Astrocyte (in vitro differentiated cells and primary cell): ENCODE results near the gene PFDN6. TPM values are rescaled to one million over a fixed set of nuclear protein-coding genes. Genes with fewer than 3 reads are reported as not detected.

ENCODE experiments used
- DNase-seq: peaks from one replicate; pipeline ENCODE4 v3.0.0-alpha.2; 2010; ENCODE audit warnings: low read depth
- FAIRE-seq: peaks from 2 replicates; lab custom pipeline; 2011; peaks lifted over from hg19 to GRCh38; lab: Jason Lieb, UNC
- H2AFZ ChIP-seq: 2 replicates; pipeline ENCODE4 v1.6.0; 2012; ENCODE audit warnings: low read depth, low read length, inconsistent platforms
- H3K27ac ChIP-seq: 2 replicates; pipeline ENCODE4 v1.5.1; 2011; ENCODE audit warnings: low read depth, low read length, inconsistent platforms
- H3K27me3 ChIP-seq: 2 replicates; pipeline ENCODE4 v1.6.0; 2011; ENCODE audit warnings: low read length, inconsistent platforms; ENCODE audit not compliant: insufficient read depth
- H3K36me3 ChIP-seq: 2 replicates; pipeline ENCODE4 v1.5.1; 2011; ENCODE audit warnings: low read length, inconsistent platforms; ENCODE audit not compliant: insufficient read depth
- H3K4me1 ChIP-seq: 2 replicates; pipeline ENCODE4 v1.5.1; 2011; ENCODE audit warnings: low read length, inconsistent platforms; ENCODE audit not compliant: insufficient read depth
- H3K4me2 ChIP-seq: 2 replicates; pipeline ENCODE4 v1.6.0; 2012; ENCODE audit warnings: low read length, inconsistent platforms
- H3K4me3 ChIP-seq: 2 replicates; pipeline ENCODE4 v1.5.1; 2011; ENCODE audit warnings: low read depth, mild to moderate bottlenecking, low read length, inconsistent platforms; ENCODE audit not compliant: insufficient read depth
- H3K79me2 ChIP-seq: 2 replicates; pipeline ENCODE4 v1.6.0; 2012; ENCODE audit warnings: mild to moderate bottlenecking, low read length, inconsistent platforms; ENCODE audit not compliant: insufficient read depth
- H3K9ac ChIP-seq: 2 replicates; pipeline ENCODE4 v1.6.0; 2012; ENCODE audit warnings: mild to moderate bottlenecking, low read length, inconsistent platforms
- H3K9me3 ChIP-seq: 2 replicates; pipeline ENCODE4 v1.5.1; 2012; ENCODE audit warnings: low read depth, mild to moderate bottlenecking, low read length, inconsistent platforms; ENCODE audit not compliant: insufficient read depth
- H4K20me1 ChIP-seq: 2 replicates; pipeline ENCODE4 v1.6.0; 2012; ENCODE audit warnings: low read length, inconsistent platforms; ENCODE audit not compliant: insufficient read depth
- H3K27ac Mint-ChIP-seq: one replicate; pipeline ENCODE4 v1.8.0; 2021; ENCODE audit warnings: mild to moderate bottlenecking, mixed read lengths; ENCODE audit not compliant: unreplicated experiment
- H3K27me3 Mint-ChIP-seq: one replicate; pipeline ENCODE4 v1.8.0; 2021; ENCODE audit warnings: low read depth, mixed read lengths; ENCODE audit not compliant: unreplicated experiment
- H3K36me3 Mint-ChIP-seq: one replicate; pipeline ENCODE4 v1.8.0; 2021; ENCODE audit warnings: low read depth, mixed read lengths; ENCODE audit not compliant: unreplicated experiment
- H3K4me1 Mint-ChIP-seq: one replicate; pipeline ENCODE4 v1.8.0; 2021; ENCODE audit warnings: low read depth, mixed read lengths; ENCODE audit not compliant: unreplicated experiment
- H3K4me3 Mint-ChIP-seq: one replicate; pipeline ENCODE4 v1.8.0; 2021; ENCODE audit warnings: mild to moderate bottlenecking, moderate library complexity, mixed read lengths; ENCODE audit not compliant: unreplicated experiment
- H3K9me3 Mint-ChIP-seq: one replicate; pipeline ENCODE4 v1.8.0; 2021; ENCODE audit warnings: mild to moderate bottlenecking, mixed read lengths; ENCODE audit not compliant: unreplicated experiment
- EZH2 ChIP-seq: IDR thresholded peaks from 2 replicates; pipeline ENCODE4 v1.6.1; 2012; ENCODE audit warnings: mild to moderate bottlenecking, low read length, inconsistent platforms; ENCODE audit not compliant: insufficient read depth
- total RNA-seq: library from RNA; stranded (reverse); gene quantifications from 2 replicates; pipeline ENCODE4 v1.2.1, GENCODE V29; 2021
- TF ChIP-seq, protein P1 (sequence below): IDR thresholded peaks from 2 replicates; pipeline ENCODE4 v1.5.1; 2011; ENCODE audit warnings: low read depth, mild to moderate bottlenecking, inconsistent platforms, low read length, moderate library complexity; ENCODE audit not compliant: insufficient read depth

The PFDN6 gene
- total RNA-seq, 1 donor from 2014 or later, result 56.7 TPM

GRCh38 chr6:33248932-33249731, 40.3 kb upstream of the PFDN6 start:
- DNase-seq (peak; percentile 98), FAIRE-seq (peak; percentile 49)
- Mint-ChIP-seq H3K27ac (peak overlapping the region; percentile 89), H3K9me3 (peaks cover 4% of the 10 kb centered on the region), H3K27me3 (peaks cover 3% of the 10 kb centered on the region), H3K4me3 (peak overlapping the region; percentile 84), H3K36me3 (peaks cover 8% of the 10 kb centered on the region), H3K4me1 (peaks cover 26% of the 10 kb centered on the region)
- peaks cover 6% of the 10 kb centered on the region for H3K36me3 ChIP-seq
- peak overlapping the region; percentile 99 for H3K4me2 ChIP-seq
- H3K4me1 ChIP-seq, result peaks cover 31% of the 10 kb centered on the region
- no peaks in the 10 kb centered on the region for H3K9me3 ChIP-seq
- peak overlapping the region; percentile 83 for H2AFZ ChIP-seq
- no peaks in the 10 kb centered on the region for H3K27me3 ChIP-seq
- H3K9ac ChIP-seq, result peak overlapping the region; percentile 88
- no peaks in the 10 kb centered on the region for H3K79me2 ChIP-seq
- H3K4me3 ChIP-seq, result peak overlapping the region; percentile 68
- no peak for TF ChIP-seq EZH2
- TF ChIP-seq, protein P1, sequence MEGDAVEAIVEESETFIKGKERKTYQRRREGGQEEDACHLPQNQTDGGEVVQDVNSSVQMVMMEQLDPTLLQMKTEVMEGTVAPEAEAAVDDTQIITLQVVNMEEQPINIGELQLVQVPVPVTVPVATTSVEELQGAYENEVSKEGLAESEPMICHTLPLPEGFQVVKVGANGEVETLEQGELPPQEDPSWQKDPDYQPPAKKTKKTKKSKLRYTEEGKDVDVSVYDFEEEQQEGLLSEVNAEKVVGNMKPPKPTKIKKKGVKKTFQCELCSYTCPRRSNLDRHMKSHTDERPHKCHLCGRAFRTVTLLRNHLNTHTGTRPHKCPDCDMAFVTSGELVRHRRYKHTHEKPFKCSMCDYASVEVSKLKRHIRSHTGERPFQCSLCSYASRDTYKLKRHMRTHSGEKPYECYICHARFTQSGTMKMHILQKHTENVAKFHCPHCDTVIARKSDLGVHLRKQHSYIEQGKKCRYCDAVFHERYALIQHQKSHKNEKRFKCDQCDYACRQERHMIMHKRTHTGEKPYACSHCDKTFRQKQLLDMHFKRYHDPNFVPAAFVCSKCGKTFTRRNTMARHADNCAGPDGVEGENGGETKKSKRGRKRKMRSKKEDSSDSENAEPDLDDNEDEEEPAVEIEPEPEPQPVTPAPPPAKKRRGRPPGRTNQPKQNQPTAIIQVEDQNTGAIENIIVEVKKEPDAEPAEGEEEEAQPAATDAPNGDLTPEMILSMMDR, result no peak
- H4K20me1 ChIP-seq, result peaks cover 3% of the 10 kb centered on the region
- H3K27ac ChIP-seq, result peak overlapping the region; percentile 83

DNA sequence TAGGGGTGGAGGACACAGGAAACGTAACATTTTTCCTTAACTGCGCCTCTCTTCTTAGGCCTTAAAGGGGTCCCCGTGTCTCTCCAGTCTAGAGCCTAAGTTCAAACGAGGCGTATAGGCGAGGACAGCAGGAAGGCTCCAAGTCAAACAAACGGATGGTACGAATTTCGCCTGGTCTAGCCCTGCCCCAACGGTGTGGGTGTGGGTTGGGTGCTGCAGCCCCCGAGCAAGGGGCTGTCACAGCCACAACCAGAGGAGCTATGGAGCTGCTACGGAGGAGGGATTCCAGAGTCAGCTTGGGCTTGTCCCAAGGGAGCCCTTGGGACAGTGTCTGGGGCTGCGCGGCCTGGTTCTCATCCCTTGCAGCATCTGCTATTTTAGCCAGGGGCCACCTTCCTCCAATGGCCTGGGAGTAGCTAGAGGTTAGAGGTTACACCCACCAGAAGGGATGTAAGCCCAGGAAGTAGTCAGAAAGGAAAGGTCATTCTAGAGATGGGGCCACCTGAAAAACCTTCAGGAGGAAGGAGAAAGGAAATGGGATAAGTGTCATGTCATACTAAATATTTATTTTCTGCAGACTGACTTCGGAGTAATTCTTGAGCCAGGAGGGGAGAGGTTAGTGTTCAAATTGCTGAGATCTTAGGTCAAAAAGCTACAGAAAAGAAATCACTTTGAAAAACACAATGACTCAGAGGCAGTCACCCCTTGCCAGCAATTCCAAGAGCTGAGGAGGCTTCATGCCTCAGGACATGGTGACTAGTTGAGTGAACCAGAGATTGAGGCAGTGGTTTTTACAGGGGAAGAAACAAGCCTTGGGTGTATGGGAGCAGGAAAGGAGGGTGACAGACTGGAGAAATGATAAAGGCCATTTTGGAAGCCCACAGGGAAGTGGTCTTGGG, 39.4 kb upstream of the PFDN6 start:
- H3K36me3 Mint-ChIP-seq, result peaks cover 8% of the 10 kb centered on the region
- Histone ChIP-seq H4K20me1 (peaks cover 3% of the 10 kb centered on the region), H3K4me2 (peak overlapping the region; percentile 99), H3K27me3 (no peaks in the 10 kb centered on the region), H3K79me2 (no peaks in the 10 kb centered on the region), H3K4me1 (peaks cover 31% of the 10 kb centered on the region), H2AFZ (peak overlapping the region; percentile 83), H3K4me3 (peak overlapping the region; percentile 64), H3K9me3 (no peaks in the 10 kb centered on the region), H3K36me3 (peaks cover 6% of the 10 kb centered on the region), H3K9ac (peak overlapping the region; percentile 88), H3K27ac (peak overlapping the region; percentile 83)
- no peak for TF ChIP-seq EZH2
- TF ChIP-seq, protein P1, result no peak
- peaks cover 3% of the 10 kb centered on the region for H3K27me3 Mint-ChIP-seq
- H3K27ac Mint-ChIP-seq, result peak overlapping the region; percentile 89
- H3K9me3 Mint-ChIP-seq, result peaks cover 4% of the 10 kb centered on the region
- FAIRE-seq, result peak; percentile 34
- peaks cover 26% of the 10 kb centered on the region for H3K4me1 Mint-ChIP-seq
- H3K4me3 Mint-ChIP-seq, result peak overlapping the region; percentile 84
- peak; percentile 76 for DNase-seq
